ENCODE data around the gene SMIM5.

DNA sequence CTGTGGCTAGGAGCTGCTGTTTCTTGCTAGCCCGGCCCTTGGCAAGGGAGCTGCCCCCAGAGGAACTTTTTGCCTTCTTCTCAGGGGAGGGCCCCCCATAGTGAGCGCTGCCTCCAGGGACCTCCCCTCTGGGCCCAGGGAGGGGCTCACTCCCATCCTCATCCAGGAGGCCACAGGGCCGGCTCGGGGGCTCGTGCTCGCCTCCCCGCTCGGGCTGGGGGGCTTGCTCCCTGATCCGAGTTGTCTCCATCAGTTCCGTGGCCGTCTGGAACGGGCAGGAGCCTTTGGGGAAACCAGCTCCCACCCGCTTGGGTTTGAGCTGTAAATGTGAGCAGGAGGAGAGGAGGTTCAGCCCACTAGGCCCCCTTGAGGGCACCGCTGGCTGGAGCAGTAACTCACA is 4.1 kb upstream of the SMIM5 start:
- no peak for TF ChIP-seq TAF1 (IDR thresholded peaks at IDR 0.05; ENCODE audit: low read depth)
- TF ChIP-seq, protein P1, sequence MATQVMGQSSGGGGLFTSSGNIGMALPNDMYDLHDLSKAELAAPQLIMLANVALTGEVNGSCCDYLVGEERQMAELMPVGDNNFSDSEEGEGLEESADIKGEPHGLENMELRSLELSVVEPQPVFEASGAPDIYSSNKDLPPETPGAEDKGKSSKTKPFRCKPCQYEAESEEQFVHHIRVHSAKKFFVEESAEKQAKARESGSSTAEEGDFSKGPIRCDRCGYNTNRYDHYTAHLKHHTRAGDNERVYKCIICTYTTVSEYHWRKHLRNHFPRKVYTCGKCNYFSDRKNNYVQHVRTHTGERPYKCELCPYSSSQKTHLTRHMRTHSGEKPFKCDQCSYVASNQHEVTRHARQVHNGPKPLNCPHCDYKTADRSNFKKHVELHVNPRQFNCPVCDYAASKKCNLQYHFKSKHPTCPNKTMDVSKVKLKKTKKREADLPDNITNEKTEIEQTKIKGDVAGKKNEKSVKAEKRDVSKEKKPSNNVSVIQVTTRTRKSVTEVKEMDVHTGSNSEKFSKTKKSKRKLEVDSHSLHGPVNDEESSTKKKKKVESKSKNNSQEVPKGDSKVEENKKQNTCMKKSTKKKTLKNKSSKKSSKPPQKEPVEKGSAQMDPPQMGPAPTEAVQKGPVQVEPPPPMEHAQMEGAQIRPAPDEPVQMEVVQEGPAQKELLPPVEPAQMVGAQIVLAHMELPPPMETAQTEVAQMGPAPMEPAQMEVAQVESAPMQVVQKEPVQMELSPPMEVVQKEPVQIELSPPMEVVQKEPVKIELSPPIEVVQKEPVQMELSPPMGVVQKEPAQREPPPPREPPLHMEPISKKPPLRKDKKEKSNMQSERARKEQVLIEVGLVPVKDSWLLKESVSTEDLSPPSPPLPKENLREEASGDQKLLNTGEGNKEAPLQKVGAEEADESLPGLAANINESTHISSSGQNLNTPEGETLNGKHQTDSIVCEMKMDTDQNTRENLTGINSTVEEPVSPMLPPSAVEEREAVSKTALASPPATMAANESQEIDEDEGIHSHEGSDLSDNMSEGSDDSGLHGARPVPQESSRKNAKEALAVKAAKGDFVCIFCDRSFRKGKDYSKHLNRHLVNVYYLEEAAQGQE (IDR thresholded peaks at IDR 0.05; ENCODE audit: low read depth): no peak

Measured in Ishikawa (cell line).